Choroid plexus epithelial cell (primary cell): ENCODE results near the gene SUV39H1.
"Not testable (repeated sequence)": the region's sequence is repeated elsewhere in the genome, so short reads cannot be mapped to it uniquely, and the experiment has no call there.

Experiments
- DNase-seq: peaks from one replicate; pipeline ENCODE4 v3.0.0-alpha.2; 2010; ENCODE audit warnings: low read depth
- H3K4me3 ChIP-seq: 2 replicates; pipeline ENCODE4 v1.5.1; 2011; ENCODE audit warnings: low read depth, mild to moderate bottlenecking, control low read depth, low read length, moderate library complexity
- CTCF ChIP-seq: conservative IDR thresholded peaks from 2 replicates; pipeline ENCODE4 v1.5.1; 2011; ENCODE audit warnings: low read depth, mild to moderate bottlenecking, control low read depth, inconsistent platforms, low read length, moderate library complexity

SUV39H1 gene

GRCh38 chrX:48665991-48666390 lies 30.5 kb upstream of the SUV39H1 start:
- no peak overlapping the region for H3K4me3 ChIP-seq
- peak; percentile 15 for DNase-seq
- TF ChIP-seq CTCF: no peak

GRCh38 chrX:48666649-48667048 lies 29.9 kb upstream of the SUV39H1 start:
- no peak overlapping the region for H3K4me3 ChIP-seq
- no peak for TF ChIP-seq CTCF
- DNase-seq: no peak

- no peak overlapping the region for H3K4me3 ChIP-seq
- TF ChIP-seq CTCF: no peak
- no peak for DNase-seq
These were observed 29.0 kb upstream of the SUV39H1 start for GRCh38 chrX:48667509-48667908.

- not testable (repeated sequence) for DNase-seq, H3K4me3 ChIP-seq
These were observed 28.3 kb upstream of the SUV39H1 start for GRCh38 chrX:48668187-48668586.

- TF ChIP-seq CTCF: no peak
- peak; percentile 85 for DNase-seq
- peak overlapping the region; percentile 67 for H3K4me3 ChIP-seq
These were observed 20.2 kb upstream of the SUV39H1 start for GRCh38 chrX:48676106-48676892.

- peak overlapping the region; percentile 67 for H3K4me3 ChIP-seq
- no peak for TF ChIP-seq CTCF
- no peak for DNase-seq
These were observed 19.7 kb upstream of the SUV39H1 start for GRCh38 chrX:48676893-48677270.

- DNase-seq: no peak
- TF ChIP-seq CTCF: no peak
- no peak overlapping the region for H3K4me3 ChIP-seq
These were observed 19.0 kb upstream of the SUV39H1 start for GRCh38 chrX:48677516-48677915.

GRCh38 chrX:48680467-48680866 lies 16.1 kb upstream of the SUV39H1 start:
- H3K4me3 ChIP-seq, DNase-seq: not testable (repeated sequence)

- H3K4me3 ChIP-seq: not testable (repeated sequence)
These were observed 15.6 kb upstream of the SUV39H1 start for GRCh38 chrX:48680925-48681324.

More at GRCh38 chrX:48680925-48681324, 15.6 kb upstream of the SUV39H1 start:
- DNase-seq: not testable (repeated sequence)
